Esophagus squamous epithelium (tissue), 4 donors: Measurements from ENCODE around the gene ZBTB42.

Experiments used
- POLR2A ChIP-seq, 4 donors: fragments of 450-650 bp; IDR thresholded peaks; one replicate each; pipeline ENCODE4 v1.6.1; 2017; ENCODE audit warnings: antibody characterized with exemption in 4 of 4, mild to moderate bottlenecking in 4 of 4, moderate library complexity in 3 of 4
- TF ChIP-seq, protein P1 (sequence below), 6 experiments: fragments of 450-650 bp in 4 of 6; fragments of 200-600 bp in 2 of 6; sonication (generic) in 2 of 6; IDR thresholded peaks; one replicate each; pipeline ENCODE4 v1.5.1; 2016 to 2019; ENCODE audit warnings: antibody characterized with exemption in 6 of 6, mild to moderate bottlenecking in 4 of 6, moderate library complexity in 4 of 6

DNA sequence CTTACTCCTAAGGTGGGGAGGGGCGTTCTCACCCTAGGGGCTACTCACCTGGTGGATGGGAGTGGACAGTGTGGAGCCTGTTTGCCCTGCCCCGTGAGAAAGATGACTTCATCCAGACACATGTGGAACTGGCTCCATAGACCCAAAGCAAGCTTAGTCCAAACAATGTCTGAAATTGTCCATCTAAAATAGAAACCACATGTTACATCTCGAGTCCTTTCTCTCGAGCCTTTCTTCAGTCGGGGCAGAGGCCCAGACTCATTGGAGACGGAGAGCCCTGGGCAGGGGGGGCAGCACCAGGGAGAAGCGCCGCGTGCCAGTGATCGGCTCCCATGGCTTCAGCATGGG, 43.7 kb upstream of the ZBTB42 start:
- TF ChIP-seq POLR2A (IDR thresholded peaks at IDR 0.05) = no peak
- TF ChIP-seq, protein P1, sequence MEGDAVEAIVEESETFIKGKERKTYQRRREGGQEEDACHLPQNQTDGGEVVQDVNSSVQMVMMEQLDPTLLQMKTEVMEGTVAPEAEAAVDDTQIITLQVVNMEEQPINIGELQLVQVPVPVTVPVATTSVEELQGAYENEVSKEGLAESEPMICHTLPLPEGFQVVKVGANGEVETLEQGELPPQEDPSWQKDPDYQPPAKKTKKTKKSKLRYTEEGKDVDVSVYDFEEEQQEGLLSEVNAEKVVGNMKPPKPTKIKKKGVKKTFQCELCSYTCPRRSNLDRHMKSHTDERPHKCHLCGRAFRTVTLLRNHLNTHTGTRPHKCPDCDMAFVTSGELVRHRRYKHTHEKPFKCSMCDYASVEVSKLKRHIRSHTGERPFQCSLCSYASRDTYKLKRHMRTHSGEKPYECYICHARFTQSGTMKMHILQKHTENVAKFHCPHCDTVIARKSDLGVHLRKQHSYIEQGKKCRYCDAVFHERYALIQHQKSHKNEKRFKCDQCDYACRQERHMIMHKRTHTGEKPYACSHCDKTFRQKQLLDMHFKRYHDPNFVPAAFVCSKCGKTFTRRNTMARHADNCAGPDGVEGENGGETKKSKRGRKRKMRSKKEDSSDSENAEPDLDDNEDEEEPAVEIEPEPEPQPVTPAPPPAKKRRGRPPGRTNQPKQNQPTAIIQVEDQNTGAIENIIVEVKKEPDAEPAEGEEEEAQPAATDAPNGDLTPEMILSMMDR (IDR thresholded peaks at IDR 0.05) = no peak
